Endodermal cell (in vitro differentiated cells): ENCODE measurements around the gene TCF7L2. TPM values are rescaled to one million over a fixed set of nuclear protein-coding genes. Genes with fewer than 3 reads are reported as not detected.

Experiments
- DNase-seq: peaks from one replicate; pipeline ENCODE4 v3.0.0-alpha.2; 2017
- H3K27ac ChIP-seq: 2 replicates; pipeline ENCODE4 v1.5.1; 2013; ENCODE audit warnings: mild to moderate bottlenecking, low read depth, low read length, moderate library complexity
- H3K27me3 ChIP-seq: 2 replicates; pipeline ENCODE4 v1.6.1; 2013; ENCODE audit warnings: mild to moderate bottlenecking, low read length, moderate library complexity; ENCODE audit not compliant: insufficient read depth, control insufficient read depth, poor library complexity, severe bottlenecking
- H3K36me3 ChIP-seq: 2 replicates; pipeline ENCODE4 v1.7.0; 2013; ENCODE audit warnings: mild to moderate bottlenecking, low read length, moderate library complexity; ENCODE audit not compliant: control insufficient read depth, insufficient read depth
- H3K4me1 ChIP-seq: one replicate; pipeline ENCODE4 v1.7.0; 2013; ENCODE audit warnings: low read length; ENCODE audit not compliant: control insufficient read depth, insufficient read depth
- H3K4me3 ChIP-seq: 2 replicates; pipeline ENCODE4 v1.5.1; 2013; ENCODE audit warnings: mild to moderate bottlenecking, low read length, moderate library complexity
- H3K9ac ChIP-seq: 2 replicates; pipeline ENCODE4 v1.6.1; 2013; ENCODE audit warnings: mild to moderate bottlenecking, low read length, moderate library complexity; ENCODE audit not compliant: poor library complexity, severe bottlenecking; ENCODE audit errors: extremely low read depth
- H3K9me3 ChIP-seq: 2 replicates; pipeline ENCODE4 v1.6.1; 2013; ENCODE audit warnings: mild to moderate bottlenecking, low read length, moderate library complexity; ENCODE audit not compliant: control insufficient read depth
- H3K27ac Mint-ChIP-seq: 2 replicates; pipeline ENCODE4 v1.8.0; 2020; ENCODE audit warnings: mixed read lengths
- H3K27me3 Mint-ChIP-seq: 2 replicates; pipeline ENCODE4 v1.8.0; 2021; ENCODE audit warnings: mild to moderate bottlenecking, mixed read lengths; ENCODE audit not compliant: insufficient read depth
- H3K36me3 Mint-ChIP-seq: 2 replicates; pipeline ENCODE4 v1.8.0; 2020; ENCODE audit warnings: low read depth, mixed read lengths
- H3K4me1 Mint-ChIP-seq: 2 replicates; pipeline ENCODE4 v1.8.0; 2020; ENCODE audit warnings: mixed read lengths
- H3K4me3 Mint-ChIP-seq: 2 replicates; pipeline ENCODE4 v1.8.0; 2020; ENCODE audit warnings: mild to moderate bottlenecking, moderate library complexity, mixed read lengths
- H3K9me3 Mint-ChIP-seq: 2 replicates; pipeline ENCODE4 v1.8.0; 2020; ENCODE audit warnings: mild to moderate bottlenecking, mixed read lengths
- CTCF ChIP-seq: fragments of 200-600 bp; sonication (generic); conservative IDR thresholded peaks from 2 replicates; pipeline ENCODE4 v1.5.0; 2021; ENCODE audit warnings: antibody characterized with exemption, mild to moderate bottlenecking
- WGBS, 2 experiments: methylation state at CpG; one replicate each; pipeline versions ENCODE4 v1.1.5 to v1.1.7; 2013; ENCODE audit warnings: missing lambda C conversion rate in 2 of 2, mixed read lengths in 1 of 2; ENCODE audit not compliant: insufficient coverage in 1 of 2, insufficient read length in 1 of 2; 5-methylcytosine and 5-hydroxymethylcytosine counted together
- total RNA-seq, 2 donors: library from RNA; stranded (reverse); fragmentation: NEBNext Ultra II Directional in 1 of 2; extraction: Animal tissue kit (Norgen Biotek cat#: 25700) in 1 of 2; gene quantifications; 2 replicates in 1 of 2; 3 replicates in 1 of 2; pipeline ENCODE4 v1.2.1, GENCODE V29; 2021

The TCF7L2 gene
- total RNA-seq, 2 donors from 2014 or later: 73.2 to 105 TPM

- Histone ChIP-seq H3K4me3 (no peak overlapping the region), H3K9ac (no peak overlapping the region), H3K27ac (no peak overlapping the region), H3K4me1 (peaks cover 3% of the 10 kb centered on the region), H3K27me3 (no peaks in the 10 kb centered on the region), H3K9me3 (no peaks in the 10 kb centered on the region), H3K36me3 (peaks cover 76% of the 10 kb centered on the region)
- Mint-ChIP-seq H3K27me3 (no peaks in the 10 kb centered on the region), H3K4me3 (no peak overlapping the region), H3K27ac (peak overlapping the region; percentile 48), H3K4me1 (peaks cover 17% of the 10 kb centered on the region), H3K36me3 (peaks cover 68% of the 10 kb centered on the region), H3K9me3 (no peaks in the 10 kb centered on the region)
- WGBS, 2 experiments: 94 to 95% methylated on average over 18 to 22 of the region's 22 CpGs
- TF ChIP-seq CTCF: no peak
- no peak for DNase-seq
Observed at GRCh38 chr10:113142601-113143362, 192.7 kb downstream of the TCF7L2 start.

- Histone ChIP-seq H3K4me3 (no peak overlapping the region), H3K9ac (no peak overlapping the region), H3K4me1 (no peaks in the 10 kb centered on the region), H3K27me3 (no peaks in the 10 kb centered on the region), H3K9me3 (no peaks in the 10 kb centered on the region), H3K36me3 (peaks cover 94% of the 10 kb centered on the region), H3K27ac (no peak overlapping the region)
- 96 to 100% methylated on average over 4 to 5 of the region's 5 CpGs for WGBS, 2 experiments
- no peaks in the 10 kb centered on the region for H3K27me3 Mint-ChIP-seq
- no peak for TF ChIP-seq CTCF
- H3K4me3 Mint-ChIP-seq: no peak overlapping the region
- H3K36me3 Mint-ChIP-seq: peaks cover 84% of the 10 kb centered on the region
- DNase-seq: no peak
- H3K27ac Mint-ChIP-seq: no peak overlapping the region
- peaks cover 8% of the 10 kb centered on the region for H3K4me1 Mint-ChIP-seq
- no peaks in the 10 kb centered on the region for H3K9me3 Mint-ChIP-seq
Observed at GRCh38 chr10:113144576-113144975, 194.5 kb downstream of the TCF7L2 start.

- Histone ChIP-seq H3K4me1 (no peaks in the 10 kb centered on the region), H3K4me3 (no peak overlapping the region), H3K9me3 (no peaks in the 10 kb centered on the region), H3K9ac (no peak overlapping the region), H3K36me3 (peaks cover 99% of the 10 kb centered on the region), H3K27me3 (no peaks in the 10 kb centered on the region), H3K27ac (no peak overlapping the region)
- Mint-ChIP-seq H3K4me3 (no peak overlapping the region), H3K27me3 (no peaks in the 10 kb centered on the region), H3K4me1 (no peaks in the 10 kb centered on the region), H3K9me3 (no peaks in the 10 kb centered on the region), H3K36me3 (peaks cover 94% of the 10 kb centered on the region), H3K27ac (no peak overlapping the region)
- WGBS, 2 experiments: 94% methylated on average over 10 to 11 of the region's 11 CpGs
- no peak for DNase-seq
- no peak for TF ChIP-seq CTCF
Observed at GRCh38 chr10:113148071-113148825, 198.2 kb downstream of the TCF7L2 start.
